Left cardiac atrium (tissue), 4 donors: ENCODE data around the gene CSRP1. TPM values are rescaled to one million over a fixed set of nuclear protein-coding genes. Genes with fewer than 3 reads are reported as not detected.
"Not testable (repeated sequence)": the region's sequence is repeated elsewhere in the genome, so short reads cannot be mapped to it uniquely, and the experiment has no call there.

Source experiments
- ATAC-seq, 2 donors: fragments of 200-7000 bp; cut with Tn5 transposase; one replicate each; pipeline ENCODE4 v1.9.1; 2020; ENCODE audit warnings: mild to moderate bottlenecking in 2 of 2, moderate library complexity in 2 of 2
- DNase-seq: peaks from one replicate; pipeline ENCODE4 v3.0.0-alpha.2; 2020
- intact Hi-C, 2 donors: fragments of 100-400 bp; cut with DNase I; formaldehyde crosslinking; loops; one replicate each; pipeline versions ENCODE4 v1.14.1 to v1.15.1; 2022 to 2023
- long read RNA-seq: library from polyadenylated mRNA; unstranded; transcript quantifications from one replicate; pipeline ENCODE4 v2.0.0, GENCODE V29; 2021
- total RNA-seq, 2 donors: library from RNA; stranded (reverse); fragmentation: NEBNext Ultra II Directional; extraction: Animal tissue kit (Norgen Biotek cat#: 25700); gene quantifications; one replicate each; pipeline ENCODE4 v1.2.1, GENCODE V29; 2021
- donor health status: DM: no; HTN: yes; CAD: no.
- donor health status: DM: no; HTN: yes; CAD: no; lungs with severe emphysema.
- donor health status: DM: yes; HTN: yes; CAD: no.
- donor health status: Dilated cardiomyopathy.

The CSRP1 gene
- total RNA-seq = 100 to 1,000 TPM in 1 of 2 donors, 10 to 100 TPM in 1; 95.1 to 154 TPM
- long read RNA-seq, full-length matches to known transcripts = 77 of 87 reads
- long read RNA-seq, partial matches to known transcripts = 5 of 87 reads
- long read RNA-seq, other reads (novel, unspliced or antisense) = 5 of 87 reads

DNA sequence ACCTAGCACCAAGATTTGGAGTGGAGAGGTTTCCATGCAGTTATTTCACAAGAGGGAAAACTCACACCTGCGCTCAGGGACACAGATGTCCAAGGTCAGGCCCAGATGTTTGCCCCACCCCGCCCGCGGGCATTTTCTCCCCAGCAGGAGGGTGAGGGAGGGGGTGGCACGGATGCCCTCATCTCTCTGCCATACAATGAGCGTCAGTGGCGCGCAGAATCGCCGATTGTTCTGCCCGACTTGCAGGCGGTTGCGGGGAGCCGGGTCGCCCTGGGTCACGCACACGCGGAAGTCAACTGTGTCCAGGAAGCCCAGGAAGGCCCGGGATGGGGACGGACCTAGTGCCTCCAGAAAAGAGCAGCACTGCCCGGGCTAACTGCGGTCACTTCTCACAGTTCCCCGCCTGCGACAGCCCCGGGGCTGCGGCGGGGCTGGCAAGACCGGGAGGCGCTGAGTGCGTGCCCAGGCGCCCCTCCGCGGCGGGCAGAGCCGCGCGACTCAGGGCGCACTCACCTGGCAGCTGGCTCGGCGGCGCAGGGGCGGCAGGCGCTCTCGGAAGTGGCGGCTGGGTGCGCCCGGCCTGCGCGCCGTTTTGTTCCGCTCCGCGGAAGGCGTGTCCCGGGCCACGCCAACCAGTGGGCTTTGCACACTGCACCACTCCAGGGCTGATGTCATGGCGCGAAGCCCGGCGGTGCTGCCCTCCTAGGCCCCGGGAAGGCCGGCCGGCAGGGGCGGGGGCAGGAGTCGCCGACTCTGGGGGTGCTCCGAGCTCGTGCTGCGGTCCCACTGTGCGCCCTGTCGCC is at the start of gene CSRP1:
CSRP1 (minus strand) TSS at position 567 of the 803 bp plus-strand sequence. CDS start 10,820 bp downstream, outside the sequence.
- ATAC-seq (peak; percentile 91 to 93), DNase-seq (peak; percentile 93)
- intact Hi-C loops = no loop called here

DNA sequence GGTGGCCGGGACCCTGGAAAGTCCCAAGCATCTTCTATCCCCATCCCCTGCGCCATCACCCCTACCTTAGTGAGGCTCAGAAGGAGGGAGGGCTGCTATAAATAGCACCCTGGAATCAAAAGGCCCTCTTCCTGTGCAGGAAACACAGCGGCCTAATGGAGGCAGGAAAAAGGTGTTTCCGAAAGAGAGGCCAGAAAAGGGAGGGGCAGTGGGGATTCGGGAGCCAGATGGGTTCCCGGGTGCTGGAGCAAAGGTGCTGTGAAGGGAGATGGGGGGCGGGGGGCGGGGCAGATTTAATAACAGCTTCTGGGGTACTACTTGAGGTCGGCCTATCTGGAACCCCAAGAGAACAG is 48.6 kb upstream of the CSRP1 start:
- DNase-seq (no peak), ATAC-seq (no peak)
- intact Hi-C loops = loop anchor here in 1 of 2 donors (5.0 kb wide), 1 partner anchor 237 kb away; no protein-coding TSS in a partner anchor

DNA sequence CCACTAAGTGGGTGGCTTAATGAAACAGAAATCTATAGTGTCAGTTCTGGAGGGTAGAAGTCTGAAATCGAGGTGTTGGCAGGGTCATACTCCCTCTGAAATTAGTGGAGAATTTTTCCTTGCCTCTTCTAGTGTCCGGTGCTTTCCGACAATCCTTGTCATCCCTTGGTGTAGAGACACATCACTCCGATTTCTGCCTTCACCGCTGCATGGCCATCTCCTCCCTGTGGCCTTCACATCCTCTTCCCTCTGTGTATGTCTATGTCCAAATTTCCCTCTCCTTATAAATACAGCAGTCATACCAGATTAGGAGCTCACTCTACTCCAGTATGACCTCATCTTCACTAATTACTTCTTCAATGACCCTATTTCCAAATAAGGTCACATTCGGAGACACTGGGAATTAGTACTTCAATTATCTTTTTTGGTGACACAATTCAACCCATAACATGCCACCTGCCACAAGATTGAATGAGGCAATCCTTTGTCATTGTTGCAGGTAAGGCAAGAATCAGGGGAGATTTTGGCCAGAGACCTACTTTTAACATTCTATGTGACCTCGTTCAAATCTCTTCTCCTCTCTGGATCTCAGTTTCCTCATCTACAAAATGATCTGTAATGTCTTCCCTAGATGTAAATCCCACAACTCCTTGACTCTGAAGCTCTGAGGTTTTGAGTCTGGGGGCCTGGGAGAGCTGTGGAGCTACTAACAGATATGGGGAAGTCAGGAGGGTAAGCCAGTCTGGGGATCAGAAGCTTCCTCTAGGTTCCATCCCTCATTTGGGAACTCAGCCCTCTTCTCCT is 48.1 kb upstream of the CSRP1 start:
- ATAC-seq (no peak), DNase-seq (no peak)
- intact Hi-C loops = loop anchor here in 1 of 2 donors (5.0 kb wide), 1 partner anchor 237 kb away; no protein-coding TSS in a partner anchor

DNA sequence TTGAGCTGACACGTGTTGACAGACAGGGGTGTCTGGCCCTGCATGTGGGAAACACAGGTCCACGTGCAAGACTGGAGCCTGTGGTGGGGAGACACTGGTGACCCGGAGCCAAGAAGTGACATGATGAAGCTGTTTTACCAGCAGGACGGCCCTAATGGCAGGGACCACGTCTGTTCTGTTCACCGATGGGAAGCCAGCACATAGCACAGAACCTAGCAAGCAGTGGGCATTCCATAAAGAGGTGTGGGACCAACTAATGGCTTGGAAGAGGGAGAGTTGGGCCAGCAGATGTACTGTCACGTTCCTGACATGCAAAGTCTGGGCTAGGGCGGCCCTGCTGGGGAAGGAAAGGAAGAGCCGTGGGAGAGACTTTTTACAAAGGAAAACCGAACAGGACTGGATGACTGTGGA is 47.3 kb upstream of the CSRP1 start:
- intact Hi-C loops = no loop called here
- DNase-seq (no peak), ATAC-seq (peak; percentile 9 to 44)

DNA sequence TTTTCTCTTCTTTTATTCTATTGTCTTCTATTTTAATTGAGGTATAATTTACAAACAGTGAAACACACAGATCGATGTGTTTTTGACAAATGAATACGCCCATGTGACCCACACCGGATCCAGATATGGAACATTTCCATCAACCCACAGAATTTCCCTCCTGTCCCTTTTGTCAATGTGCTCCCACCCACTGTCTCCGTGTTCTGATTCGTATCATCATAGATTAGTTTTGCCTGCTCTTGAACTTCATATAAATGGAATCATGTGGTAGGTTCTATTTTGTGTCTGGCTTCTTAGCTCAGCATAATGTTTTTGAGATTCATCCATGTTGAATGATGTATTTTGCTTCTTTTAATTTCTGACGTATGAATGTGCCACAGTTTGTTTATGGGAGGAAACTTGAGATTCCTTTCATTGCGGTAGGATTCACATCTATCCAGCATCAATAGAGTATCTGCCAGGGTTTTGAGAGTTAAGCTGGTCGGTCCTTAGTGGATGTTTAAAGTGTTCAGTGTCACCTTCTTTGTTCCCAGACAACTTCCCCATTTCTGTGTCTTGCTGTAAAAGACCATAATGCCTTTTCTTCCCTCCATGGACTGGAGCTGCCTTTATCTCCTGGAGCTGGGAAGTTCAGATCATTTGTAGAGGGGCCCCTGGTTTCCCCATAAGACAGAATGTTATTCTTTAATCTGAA is 46.7 kb upstream of the CSRP1 start:
- DNase-seq (no peak), ATAC-seq (no peak)
- intact Hi-C loops = no loop called here

DNA sequence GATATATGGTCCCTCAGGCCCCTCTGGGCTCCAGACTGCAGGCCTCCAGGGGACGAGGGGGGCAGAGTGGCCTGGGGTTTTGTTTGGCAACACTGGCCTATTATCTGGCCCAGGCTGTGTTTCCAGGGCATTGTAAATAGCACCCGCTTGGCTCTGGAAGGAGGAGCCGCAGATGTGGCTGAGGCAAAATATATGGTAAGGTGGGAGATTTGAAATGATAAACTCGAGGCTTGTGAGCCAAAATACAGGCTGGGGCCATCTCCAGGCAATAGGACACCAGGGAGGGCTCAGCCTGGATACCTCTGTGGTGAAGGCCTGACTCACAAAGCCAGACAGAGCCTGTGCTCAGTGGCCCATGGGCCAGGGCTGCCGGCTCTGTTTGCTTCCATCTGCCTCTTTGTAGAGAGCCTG is 46.0 kb upstream of the CSRP1 start:
- intact Hi-C loops = no loop called here
- DNase-seq (no peak), ATAC-seq (peak in 1 of 2 donors; percentile 70)

DNA sequence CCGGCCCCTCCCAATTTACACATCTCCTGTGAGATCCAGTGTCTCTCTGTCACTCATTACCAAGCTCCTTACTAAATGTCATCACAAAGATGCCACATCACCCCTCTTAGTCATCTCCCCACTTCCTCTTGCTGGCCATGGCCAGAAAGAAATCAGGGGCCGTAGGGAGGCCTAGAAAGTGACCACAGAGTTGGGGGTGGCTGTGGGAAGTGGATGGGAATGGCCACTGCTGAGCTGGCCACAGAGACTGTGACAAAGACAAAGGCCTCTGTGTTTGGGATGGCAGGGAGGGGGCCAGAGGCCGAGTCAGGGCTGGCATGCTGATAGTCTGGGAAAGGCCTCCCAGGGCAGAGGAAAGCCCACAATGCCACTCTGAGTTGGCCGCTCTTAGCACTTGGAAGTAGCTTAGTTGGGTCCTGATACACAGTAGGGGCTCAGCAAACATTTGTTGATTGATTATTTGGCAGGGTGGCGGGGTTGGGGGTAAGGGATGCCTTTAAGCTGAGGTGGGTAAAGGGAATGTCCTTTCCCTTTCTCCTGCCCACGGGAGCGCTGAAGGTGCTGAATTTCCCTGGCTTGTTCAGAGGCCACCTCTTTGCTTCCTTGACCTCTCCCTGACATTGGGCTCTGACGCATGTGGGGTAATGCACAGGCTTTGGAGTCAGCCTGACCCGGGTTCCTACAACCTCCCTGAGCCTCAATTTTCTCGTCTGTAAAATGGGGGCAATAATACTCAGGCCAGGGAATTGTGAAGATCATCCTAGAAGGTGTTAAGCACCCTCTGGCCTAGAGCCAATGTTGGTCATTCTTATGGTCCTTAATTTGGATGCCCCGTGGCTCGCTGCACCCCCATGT is 45.2 kb upstream of the CSRP1 start:
- intact Hi-C loops = no loop called here
- no peak for DNase-seq
- ATAC-seq = peak; percentile 24 to 55

DNA sequence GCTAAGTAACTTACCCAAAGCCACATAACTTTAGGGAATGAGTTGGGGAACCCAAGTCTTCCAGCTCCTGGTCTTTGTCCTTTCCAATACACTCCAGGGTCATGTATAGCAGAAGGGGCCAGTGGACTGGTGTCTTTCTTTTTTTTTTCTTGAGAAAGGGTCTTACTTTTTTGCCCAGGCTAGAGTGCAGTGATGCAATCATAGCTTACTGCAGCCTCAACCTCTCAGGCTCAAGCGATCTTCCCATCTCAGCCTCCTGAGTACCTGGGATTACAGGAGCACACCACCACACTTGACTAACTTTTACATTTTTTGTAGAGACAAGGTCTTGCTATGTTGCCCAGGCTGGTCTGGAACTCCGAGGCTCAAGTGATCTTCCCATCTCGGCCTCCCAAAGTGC is 44.2 kb upstream of the CSRP1 start:
- ATAC-seq (no peak), DNase-seq (no peak)
- intact Hi-C loops = no loop called here

DNA sequence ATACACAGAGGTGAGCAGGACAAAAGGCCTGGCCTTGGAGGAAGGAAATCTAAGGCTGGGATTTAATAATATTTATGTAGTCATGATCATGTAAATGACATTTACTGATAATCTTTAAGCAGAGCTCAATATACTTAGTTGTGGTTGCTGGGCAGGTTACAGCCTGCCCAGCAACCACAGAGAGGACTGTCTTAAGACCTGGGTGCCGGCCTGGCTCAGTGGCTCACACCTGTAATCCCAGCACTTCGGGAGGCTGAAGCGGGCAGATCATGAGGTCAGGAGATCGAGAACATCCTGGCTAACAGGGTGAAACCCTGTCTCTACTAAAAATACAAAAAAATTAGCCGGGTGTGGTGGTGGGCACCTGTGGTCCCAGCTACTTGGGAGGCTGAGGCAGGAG is 42.6 kb upstream of the CSRP1 start:
- ATAC-seq, DNase-seq, intact Hi-C loops: not testable (repeated sequence)

DNA sequence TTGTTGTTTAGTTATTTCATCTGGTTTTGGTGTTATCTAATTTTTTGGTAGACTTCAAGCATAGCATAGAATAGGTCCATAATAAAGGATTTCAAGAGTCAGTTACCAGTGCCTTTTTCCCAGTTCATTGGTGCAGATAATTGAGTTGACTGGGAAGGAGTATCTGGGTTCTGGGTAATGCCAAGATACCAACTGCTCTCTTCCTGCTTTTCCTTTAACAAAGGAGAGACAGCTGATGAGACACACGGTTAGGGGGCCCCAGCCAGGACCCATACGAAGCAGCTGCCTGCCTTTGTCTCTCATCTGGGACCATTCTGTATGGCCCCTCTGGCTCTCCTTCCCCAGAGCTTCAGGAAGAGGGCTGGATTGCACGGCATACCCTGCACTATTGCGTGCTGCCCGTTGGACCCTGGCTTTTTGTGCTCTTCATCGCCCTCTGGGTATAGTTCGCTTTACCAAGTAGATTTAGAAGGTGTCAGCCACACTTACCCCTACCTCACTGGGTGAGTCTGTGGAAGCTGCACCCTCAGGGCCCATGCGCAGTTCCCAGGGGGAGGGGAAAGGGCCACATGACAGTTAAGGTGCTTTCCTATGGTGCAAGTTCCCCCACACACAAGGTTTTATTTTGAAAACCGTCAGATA is 39.0 kb upstream of the CSRP1 start:
- intact Hi-C loops = no loop called here
- ATAC-seq (peak in 1 of 2 donors; percentile 27), DNase-seq (no peak)

DNA sequence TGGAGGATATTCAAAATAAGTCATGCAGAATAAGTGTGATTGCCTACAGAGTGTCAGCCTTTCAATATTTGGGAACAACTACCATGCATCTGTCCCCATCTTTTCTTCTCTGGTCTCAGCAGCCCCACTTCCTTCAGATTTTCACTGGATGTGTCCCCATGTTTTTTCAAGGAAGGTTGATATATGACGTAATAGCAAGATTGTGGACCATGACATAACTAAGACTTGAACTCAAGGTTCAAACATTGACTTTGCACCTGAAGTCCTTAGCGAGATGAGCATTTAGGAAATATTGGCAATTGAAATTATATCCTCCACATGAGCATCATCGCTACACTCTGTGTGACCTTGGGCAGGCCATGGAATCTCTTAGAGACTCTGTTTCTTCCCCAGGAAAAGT is 37.8 kb upstream of the CSRP1 start:
- no peak for DNase-seq
- ATAC-seq = no peak
- intact Hi-C loops = no loop called here

DNA sequence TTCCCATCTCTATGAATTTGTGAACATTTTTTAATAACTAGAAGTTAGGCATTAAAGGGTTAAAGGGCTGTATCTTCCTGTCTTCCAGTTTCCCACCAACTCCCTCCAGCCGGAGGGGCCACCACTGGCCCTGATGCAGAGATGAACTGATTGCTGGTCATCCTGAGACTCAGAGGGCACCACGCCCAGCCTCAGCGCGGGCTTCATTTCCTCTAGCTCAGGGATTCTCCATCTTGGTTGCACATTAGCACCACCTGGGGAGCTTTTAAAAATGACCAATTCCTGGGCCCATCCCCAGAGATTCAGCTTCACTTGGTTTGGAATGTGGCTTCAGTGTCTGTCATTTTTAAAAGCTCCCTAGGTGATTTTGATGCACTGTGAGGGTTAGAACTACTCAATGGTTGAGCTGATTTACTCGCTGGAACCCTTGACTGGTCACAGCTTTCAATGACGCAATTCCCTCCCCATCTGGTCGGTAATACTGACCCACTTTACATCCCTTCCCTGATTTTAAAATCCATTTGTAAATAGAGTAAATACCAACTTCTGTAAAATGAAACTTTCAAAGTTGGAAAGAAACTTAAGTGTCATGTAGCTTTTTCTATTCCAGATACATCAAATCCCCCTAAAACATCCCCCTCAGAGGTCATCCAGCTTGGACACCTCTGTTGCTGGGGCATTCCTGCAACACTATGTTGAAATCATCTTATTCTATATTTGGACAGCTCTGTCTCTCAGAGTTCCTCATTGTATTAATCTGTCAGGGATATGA is 37.1 kb upstream of the CSRP1 start:
- intact Hi-C loops = no loop called here
- DNase-seq (no peak), ATAC-seq (no peak)

DNA sequence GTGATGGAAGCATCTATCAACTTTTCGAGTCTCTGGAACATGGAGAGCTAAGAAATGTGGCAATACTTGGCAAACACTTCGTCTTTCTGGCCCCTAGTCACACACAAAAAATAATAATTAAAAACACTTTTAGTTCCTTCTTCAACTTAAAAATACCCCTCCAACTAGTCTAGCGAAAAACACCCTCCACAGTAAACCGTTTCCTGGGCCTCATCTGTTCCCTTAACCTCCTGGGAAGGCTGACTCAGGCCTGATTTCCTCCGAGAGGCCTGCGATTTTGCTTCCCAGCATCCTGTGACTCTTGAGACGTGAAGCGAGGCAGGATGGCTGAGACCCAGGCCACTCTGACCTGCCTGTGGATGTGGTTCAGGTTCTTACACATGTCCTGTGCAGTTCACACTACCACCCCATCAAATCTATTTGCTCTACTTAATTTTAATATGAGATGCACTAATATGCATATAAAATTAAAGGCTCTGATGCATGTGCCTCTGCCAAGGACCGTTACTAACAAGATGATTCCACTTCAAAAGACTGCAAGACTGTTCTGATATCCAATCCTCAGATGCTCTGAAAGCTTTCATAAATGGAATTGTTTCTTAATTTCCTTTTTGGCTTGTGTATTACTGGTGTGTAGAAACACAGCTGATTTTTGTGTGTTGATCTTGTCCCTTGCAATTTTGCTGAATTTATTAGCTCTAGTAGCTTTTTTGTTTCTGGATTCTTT is 35.5 kb upstream of the CSRP1 start:
- intact Hi-C loops = no loop called here
- ATAC-seq (no peak), DNase-seq (no peak)

DNA sequence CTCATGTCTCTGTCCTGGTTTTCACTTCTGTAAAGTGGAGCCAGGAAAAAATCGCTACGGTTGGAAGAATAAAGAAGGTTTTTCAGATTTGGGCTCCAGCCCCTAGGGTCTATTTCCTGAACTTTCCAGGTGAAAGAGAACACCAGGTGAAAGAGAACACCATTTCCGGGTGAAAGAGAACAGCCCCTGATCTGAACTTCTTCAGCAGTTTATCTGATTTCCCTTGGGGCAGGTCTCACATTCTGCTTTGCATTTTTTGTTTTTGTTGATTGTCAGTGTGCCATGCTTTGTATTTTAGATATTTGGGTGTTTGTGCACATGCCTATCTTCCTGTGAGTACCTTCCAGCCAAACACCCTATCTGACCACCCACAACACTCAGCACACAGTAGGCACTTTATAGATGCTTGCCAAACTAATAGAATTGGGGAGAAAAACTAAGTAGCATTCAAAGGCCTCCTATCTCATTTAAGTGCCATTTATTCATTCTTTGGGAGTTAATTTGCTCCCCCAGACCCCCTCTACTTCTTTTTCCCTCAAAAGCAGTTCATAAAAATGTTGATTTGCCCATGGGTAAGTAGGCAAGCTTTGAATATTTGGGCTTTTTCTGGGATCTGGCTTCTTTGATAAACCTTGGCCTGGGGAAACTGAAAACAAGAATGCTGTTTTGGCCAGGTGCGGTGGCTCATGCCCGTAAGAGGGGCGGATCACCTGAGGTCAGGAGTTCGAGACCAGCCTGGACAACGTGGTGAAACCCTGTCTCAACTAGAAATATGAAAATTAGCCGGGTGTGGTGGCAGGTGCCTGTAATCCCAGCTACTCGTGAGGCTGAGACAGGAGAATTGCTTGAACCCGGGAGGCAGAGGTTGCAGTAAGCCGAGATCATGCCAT is 34.2 kb upstream of the CSRP1 start:
- ATAC-seq (no peak), DNase-seq (no peak)
- intact Hi-C loops = no loop called here

DNA sequence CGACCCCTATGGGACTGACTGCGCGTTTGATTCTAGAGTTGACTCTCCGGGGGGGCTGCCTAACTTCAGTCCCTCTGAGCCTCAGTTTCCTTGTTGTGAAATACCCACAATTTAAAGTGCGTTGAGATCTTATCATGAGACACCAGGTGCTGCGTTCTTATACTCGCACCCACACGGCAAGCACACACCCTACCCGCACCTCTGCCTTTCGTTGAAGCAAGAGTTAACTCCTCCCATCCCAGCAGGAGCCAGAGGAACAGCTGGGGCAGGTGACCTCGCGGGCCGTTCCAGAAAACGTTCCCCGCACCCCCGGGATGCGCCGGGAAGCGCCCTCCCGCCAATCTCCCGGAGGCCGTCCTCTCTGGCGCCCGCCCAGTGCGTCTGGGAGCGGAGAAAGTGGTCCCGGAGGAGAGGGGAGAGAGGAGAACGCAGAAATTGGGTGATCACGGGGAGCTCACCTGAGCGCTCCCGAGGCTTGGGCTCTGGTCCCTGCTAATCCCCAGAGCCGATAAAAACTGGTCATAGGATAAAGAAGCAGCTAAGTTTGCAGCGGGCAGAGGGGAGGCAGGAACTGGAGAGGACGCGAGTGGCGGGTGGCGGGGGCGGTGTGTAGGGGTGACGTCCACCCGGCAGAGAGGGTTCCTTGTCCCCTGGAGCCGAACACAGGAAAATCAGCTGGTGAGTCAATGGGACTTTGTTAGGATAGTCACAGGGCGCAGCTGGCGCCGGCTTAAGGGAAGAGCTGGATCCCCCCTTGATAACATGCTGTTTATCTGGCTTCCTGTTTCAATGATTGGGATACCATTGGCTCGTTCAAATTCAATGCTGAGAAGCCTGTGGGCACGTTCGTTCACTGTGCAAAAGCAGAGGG is 32.9 kb upstream of the CSRP1 start:
- intact Hi-C loops = no loop called here
- peak; percentile 38 to 60 for ATAC-seq
- DNase-seq = peak; percentile 75
